Colon (tissue), 2 donors: Measurements from ENCODE around the gene FADS3.

Source experiments
- FAIRE-seq: peaks from 2 replicates; lab custom pipeline; 2012; peaks lifted over from hg19 to GRCh38; lab: Jason Lieb, UNC
- donor health status: control.
- donor health status: control.

Gene FADS3

DNA sequence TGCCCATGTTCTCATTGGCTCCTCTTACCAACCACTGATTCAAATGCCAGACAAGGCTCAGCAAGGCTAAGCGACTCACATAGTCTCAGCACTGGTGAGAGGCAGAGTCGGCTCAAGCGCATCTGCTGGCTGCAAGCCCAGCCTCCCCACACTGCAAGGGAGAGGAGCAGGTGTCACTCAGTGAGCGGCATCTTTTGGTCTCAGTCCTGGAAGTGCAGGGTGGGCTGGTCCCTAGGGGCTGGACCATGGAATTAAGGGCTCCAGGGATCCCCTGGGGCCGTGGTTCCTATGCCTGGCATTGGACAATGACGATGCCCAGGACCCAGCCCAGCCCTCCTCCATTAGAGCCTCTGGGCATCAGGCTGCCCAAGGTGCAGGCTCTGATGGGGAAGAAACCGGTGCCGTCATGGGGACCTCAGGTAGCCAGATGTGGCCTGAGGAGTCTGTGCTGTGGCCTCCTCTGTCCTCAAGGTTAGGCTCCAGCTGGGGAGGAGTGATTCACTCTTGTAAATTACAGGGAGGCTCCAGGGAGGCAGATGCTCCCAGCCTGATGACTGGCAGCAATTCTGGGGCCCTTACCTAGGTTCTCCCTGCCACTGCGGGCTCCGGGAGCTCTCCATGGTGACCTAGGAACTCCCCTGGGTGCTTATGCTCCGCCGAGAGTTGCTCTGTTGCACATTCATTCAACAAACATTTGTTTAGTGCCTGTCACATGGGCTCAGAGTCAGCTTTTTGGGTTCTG is 35.2 kb downstream of the FADS3 start:
- FAIRE-seq, result no peak

DNA sequence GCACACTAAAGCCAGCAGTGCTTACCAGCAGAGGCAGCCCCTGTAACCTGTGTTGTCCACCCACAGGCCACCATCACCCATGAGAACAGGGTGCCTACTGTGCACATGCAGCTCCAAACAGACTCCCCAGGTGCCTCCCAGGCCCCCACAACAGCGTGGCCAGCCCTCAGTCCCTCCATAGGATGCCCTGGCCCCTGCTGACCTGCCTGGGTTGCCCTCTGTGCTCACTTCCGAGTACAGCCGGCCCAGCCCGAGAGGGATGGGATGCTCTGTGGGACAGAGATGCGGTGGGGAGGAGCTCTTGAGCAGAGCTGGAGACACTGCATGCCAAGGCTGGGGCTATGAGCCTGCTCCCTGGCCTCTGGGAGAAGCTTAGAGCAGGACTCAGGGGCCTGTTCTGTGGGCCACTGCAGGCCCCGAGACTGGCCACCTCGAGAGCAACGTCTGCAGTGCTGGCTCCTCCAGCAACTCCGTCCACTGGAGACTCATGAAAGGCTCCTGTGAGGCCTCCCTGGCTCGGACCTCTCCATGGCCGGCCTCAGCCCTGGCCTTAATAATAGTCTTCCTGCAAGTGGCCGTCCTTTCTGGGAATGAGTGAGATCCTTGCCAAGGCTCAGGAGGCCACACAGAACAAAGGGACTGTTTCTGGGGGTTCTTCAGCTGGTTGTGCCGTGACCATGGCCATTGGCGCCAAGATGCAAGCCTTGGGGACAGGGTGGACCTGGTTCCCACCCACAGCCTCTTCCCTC is 36.2 kb downstream of the FADS3 start:
- no peak for FAIRE-seq

DNA sequence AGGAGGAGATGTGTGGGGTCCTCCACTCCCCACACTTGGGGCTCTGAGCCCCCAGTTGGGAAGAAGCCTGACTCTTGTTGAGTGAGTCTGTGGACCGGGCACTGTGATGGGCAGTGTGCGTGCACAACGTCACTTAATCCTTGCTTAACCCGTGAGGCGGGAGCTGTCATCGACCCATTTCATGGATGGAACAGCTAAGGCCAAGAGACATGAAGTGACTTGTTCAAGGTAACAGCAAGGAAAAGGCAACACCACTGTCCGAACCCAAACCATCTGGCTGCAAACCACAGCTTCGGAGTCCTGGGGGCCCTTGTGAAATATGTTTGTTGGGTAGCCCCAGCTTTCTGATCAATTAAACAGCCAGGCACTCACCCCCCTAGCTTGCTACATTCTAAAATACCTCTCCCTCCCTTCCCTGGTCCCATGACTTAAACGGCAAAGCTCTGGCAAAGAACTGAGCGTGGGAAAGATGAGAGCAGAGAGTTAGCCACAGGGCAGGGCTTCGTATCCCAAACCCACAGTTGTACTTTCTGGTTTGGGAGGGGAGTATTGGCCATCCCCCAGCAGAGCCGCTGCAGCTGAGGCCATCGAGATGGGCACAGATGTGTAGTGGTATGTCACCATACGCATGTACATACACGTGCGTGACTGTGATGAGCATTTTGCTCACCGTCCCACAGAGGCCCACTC is 37.0 kb downstream of the FADS3 start:
- FAIRE-seq, result no peak

GRCh38 chr11:61853698-61854169 is 37.6 kb downstream of the FADS3 start:
- FAIRE-seq, result no peak

- FAIRE-seq, result no peak
Observed at GRCh38 chr11:61851900-61852295, 39.4 kb downstream of the FADS3 start.

GRCh38 chr11:61851113-61851899 is 40.0 kb downstream of the FADS3 start:
- no peak for FAIRE-seq

DNA sequence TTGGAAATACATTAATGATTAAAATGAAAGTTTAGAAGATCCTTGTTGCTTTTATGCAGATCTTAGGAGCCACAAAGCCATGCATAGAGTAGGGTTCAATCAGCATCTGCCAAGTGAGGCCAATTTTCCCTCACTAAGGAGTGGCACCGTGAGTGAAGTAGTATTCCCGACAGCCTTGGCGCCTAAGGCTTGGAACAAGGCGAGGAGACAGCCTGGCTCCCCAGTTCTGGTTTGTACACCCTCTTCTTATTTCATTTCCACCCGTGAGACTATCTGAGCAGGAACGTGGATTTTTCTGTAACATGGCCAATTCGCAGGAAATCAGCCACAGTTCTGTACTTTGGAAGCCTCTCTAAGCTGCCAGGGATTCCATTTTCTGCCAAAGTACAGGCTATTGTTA is 40.7 kb downstream of the FADS3 start:
- FAIRE-seq, result no peak

GRCh38 chr11:61848631-61849030 is 42.7 kb downstream of the FADS3 start:
- FAIRE-seq, result no peak

GRCh38 chr11:61847914-61848581 is 43.3 kb downstream of the FADS3 start:
- no peak for FAIRE-seq

DNA sequence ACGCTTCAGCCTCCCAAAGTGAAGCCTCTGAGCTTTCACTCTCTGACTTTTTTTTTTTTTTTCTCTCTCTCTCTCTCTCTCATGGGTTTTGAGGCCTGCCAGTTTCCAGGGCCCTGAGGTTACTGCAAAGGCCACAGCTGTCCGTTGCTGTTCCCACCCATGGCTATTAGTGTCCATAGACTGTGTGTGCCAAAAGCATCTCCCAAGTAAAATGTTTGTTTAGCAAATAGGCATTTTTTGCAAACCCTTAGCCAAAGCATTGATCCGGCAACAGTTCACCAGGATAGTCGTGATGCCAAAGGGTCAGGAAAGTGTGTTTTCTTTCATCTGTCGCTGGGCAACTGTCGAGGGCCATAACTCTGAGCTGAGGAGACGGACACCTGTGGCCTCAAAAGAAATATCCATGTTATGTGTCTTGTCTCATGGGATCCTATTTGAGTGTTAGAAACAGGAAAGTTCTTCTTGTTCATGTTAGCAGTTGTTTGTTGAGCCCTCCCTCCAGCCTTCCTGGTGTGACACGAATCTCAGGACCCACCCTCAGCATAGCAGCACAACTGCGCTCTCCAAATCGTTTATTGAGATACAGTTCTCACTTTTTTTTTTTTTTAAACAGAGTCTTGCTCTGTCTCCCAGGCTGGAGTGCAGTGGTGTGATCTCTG is 44.9 kb downstream of the FADS3 start:
- no peak for FAIRE-seq

GRCh38 chr11:61844909-61845565 is 46.3 kb downstream of the FADS3 start:
- FAIRE-seq, result no peak

DNA sequence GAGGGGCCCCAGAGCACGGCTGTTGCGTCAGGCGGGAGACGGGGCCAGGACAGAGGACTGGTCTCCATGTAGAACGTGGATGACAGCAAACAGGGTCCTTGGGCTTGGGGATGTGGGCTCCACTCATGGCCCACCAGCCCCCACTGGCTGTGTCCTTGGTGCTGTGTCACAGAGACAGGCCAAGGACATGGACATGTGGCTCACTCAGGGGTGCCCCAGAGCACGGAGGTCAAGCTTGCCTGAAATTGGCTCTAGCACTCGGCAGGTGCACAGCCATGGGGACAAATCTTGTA is 48.9 kb downstream of the FADS3 start:
- FAIRE-seq, result no peak

- FAIRE-seq, result no peak
Observed at GRCh38 chr11:61841636-61842527, 49.5 kb downstream of the FADS3 start.

DNA sequence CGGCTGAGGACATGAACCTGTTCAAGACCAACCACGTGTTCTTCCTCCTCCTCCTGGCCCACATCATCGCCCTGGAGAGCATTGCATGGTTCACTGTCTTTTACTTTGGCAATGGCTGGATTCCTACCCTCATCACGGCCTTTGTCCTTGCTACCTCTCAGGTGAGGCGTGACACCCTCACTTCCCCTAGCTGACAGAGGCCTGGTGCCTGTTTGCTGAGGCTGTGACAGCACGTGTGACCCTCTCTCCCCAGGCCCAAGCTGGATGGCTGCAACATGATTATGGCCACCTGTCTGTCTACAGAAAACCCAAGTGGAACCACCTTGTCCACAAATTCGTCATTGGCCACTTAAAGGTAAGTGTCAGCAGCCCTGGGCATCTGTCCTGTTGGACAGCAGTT is 51.0 kb downstream of the FADS3 start:
- FAIRE-seq, result no peak

DNA sequence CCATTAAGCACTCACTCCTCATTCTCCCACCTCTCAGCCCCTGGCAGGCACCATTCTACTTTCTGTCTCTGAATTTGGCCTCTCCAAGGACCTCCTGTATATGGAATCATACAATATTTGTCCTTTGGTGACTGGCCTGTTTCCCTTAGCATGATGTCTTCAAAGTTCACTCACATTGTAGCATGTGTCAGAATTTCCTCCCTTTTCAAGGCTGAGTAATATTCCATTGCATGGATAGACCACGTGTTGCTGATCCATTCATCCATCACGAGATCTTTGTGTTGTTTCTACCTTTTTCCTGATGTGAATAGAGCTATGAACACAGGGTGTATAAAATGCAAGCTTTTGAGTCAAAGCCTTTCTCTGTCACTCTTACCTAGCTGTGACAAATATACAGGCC is 51.6 kb downstream of the FADS3 start:
- no peak for FAIRE-seq

GRCh38 chr11:61838921-61839320 is 52.4 kb downstream of the FADS3 start:
- no peak for FAIRE-seq

DNA sequence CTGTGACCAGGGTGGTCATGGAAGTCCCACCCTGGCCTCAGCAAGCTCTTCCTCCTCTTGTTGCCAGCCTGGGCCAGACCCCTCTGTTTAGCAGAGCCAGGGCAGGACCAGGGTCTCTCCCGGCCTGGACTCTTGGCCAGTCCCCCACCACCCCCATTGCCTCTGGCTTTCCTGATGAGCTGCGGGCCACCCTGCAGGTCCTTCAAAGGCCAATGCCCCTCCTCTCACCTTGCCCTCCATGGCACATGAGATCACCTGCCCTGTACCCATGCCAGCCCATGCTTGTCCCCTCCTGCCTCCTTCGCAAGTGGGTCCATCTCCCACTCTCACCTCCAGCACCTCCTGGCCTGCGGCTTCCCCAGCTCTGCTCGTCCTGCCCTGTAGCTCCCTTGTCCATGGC is 52.8 kb downstream of the FADS3 start:
- no peak for FAIRE-seq

GRCh38 chr11:61837411-61838005 is 53.8 kb downstream of the FADS3 start:
- FAIRE-seq, result no peak

- no peak for FAIRE-seq
Observed at GRCh38 chr11:61836193-61836592, 55.2 kb downstream of the FADS3 start.
